Uterus (tissue), 4 donors: ENCODE measurements around the gene DGKG. TPM values are rescaled to one million over a fixed set of nuclear protein-coding genes. Genes with fewer than 3 reads are reported as not detected.

Experiments
- DNase-seq, 2 donors: peaks; one replicate each; pipeline ENCODE4 v3.0.0-alpha.2; 2019 to 2020
- H3K27ac ChIP-seq, 2 donors: fragments of 200-600 bp; sonication (generic); 1 replicate in 1 of 2; 2 replicates in 1 of 2; pipeline ENCODE4 v1.5.1; 2016 to 2018
- H3K27me3 ChIP-seq, 2 donors: fragments of 200-600 bp; sonication (generic); one replicate each; pipeline ENCODE4 v1.5.1; 2018 to 2019; ENCODE audit warnings: control low read depth in 1 of 2
- H3K36me3 ChIP-seq, 2 donors: fragments of 200-600 bp; sonication (generic); one replicate each; pipeline ENCODE4 v1.5.1; 2019; ENCODE audit warnings: control low read depth in 1 of 2
- H3K4me1 ChIP-seq, 2 donors: fragments of 200-600 bp; sonication (generic); one replicate each; pipeline ENCODE4 v1.5.1; 2018 to 2019; ENCODE audit warnings: control low read depth in 1 of 2
- H3K4me3 ChIP-seq, 2 donors: fragments of 200-600 bp; sonication (generic); 1 replicate in 1 of 2; 2 replicates in 1 of 2; pipeline ENCODE4 v1.5.1; 2018 to 2019; ENCODE audit warnings: mild to moderate bottlenecking in 1 of 2
- H3K9me3 ChIP-seq, 2 donors: fragments of 200-600 bp; sonication (generic); one replicate each; pipeline ENCODE4 v1.5.1; 2019; ENCODE audit warnings: control low read depth in 1 of 2
- POLR2A ChIP-seq, 2 donors: fragments of 450-650 bp; IDR thresholded peaks; one replicate each; pipeline ENCODE4 v1.6.1; 2016; ENCODE audit warnings: antibody characterized with exemption in 2 of 2, mild to moderate bottlenecking in 1 of 2, moderate library complexity in 1 of 2
- intact Hi-C: fragments of 100-400 bp; cut with DNase I; formaldehyde crosslinking; loops from one replicate; pipeline ENCODE4 v1.15.1; 2023; ENCODE audit warnings: low total_unique reads
- total RNA-seq, 4 donors: library from RNA; depleted of rRNA in 3 of 4; stranded (reverse); fragments of >200 nt in 3 of 4; gene quantifications; one replicate each; pipeline versions ENCODE4 v1.1.0 to v1.2.4, GENCODE V29; 2014 to 2023
- TF ChIP-seq, protein P1 (sequence below), 4 experiments: fragments of 200-600 bp in 2 of 4; fragments of 450-650 bp in 2 of 4; sonication (generic) in 2 of 4; IDR thresholded peaks; one replicate each; pipeline ENCODE4 v1.5.1; 2016 to 2019; ENCODE audit warnings: antibody characterized with exemption in 4 of 4, mild to moderate bottlenecking in 2 of 4, moderate library complexity in 1 of 4
- donor health status: DM: yes; HTN: yes; CAD: no.

DGKG gene
- total RNA-seq, 4 donors from 2014 or later: 1.9 to 10.8 (median 6.7) TPM

DNA sequence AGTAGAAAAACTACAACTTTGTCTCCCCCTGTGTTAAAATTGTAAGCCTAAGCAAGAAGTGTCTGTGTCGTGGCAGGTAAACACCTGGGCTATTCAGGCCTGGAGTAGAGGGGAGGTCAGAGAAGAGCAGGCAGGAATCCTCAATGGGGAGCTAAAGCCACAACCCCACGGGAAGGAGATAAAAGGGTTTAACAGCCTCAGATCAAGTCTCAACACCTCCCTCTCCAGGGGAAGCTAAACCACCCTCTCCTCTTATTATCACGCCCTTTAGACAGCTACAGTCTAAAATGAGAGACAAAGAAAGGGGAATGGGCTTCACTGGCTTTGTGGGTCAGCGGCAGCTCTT is 264.7 kb downstream of the DGKG start:
- H3K27me3 ChIP-seq: no peaks in the 10 kb centered on the region
- no peak overlapping the region for H3K4me3 ChIP-seq
- H3K36me3 ChIP-seq: no peaks in the 10 kb centered on the region
- no peaks in the 10 kb centered on the region for H3K4me1 ChIP-seq
- intact Hi-C loops: no loop called here
- no peak for DNase-seq
- no peaks in the 10 kb centered on the region for H3K9me3 ChIP-seq
- no peak overlapping the region for H3K27ac ChIP-seq
- no peak for TF ChIP-seq POLR2A (IDR thresholded peaks at IDR 0.05)
- TF ChIP-seq, protein P1, sequence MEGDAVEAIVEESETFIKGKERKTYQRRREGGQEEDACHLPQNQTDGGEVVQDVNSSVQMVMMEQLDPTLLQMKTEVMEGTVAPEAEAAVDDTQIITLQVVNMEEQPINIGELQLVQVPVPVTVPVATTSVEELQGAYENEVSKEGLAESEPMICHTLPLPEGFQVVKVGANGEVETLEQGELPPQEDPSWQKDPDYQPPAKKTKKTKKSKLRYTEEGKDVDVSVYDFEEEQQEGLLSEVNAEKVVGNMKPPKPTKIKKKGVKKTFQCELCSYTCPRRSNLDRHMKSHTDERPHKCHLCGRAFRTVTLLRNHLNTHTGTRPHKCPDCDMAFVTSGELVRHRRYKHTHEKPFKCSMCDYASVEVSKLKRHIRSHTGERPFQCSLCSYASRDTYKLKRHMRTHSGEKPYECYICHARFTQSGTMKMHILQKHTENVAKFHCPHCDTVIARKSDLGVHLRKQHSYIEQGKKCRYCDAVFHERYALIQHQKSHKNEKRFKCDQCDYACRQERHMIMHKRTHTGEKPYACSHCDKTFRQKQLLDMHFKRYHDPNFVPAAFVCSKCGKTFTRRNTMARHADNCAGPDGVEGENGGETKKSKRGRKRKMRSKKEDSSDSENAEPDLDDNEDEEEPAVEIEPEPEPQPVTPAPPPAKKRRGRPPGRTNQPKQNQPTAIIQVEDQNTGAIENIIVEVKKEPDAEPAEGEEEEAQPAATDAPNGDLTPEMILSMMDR (IDR thresholded peaks at IDR 0.05): no peak

Other genes starting within 250 kb of the DGKG start
- 1 to 10 TPM in 2 of 4 donors, under 1 TPM in 1, not detected in 1; 0.77 to 6.2 (median 2.4) TPM for gene CRYGS, start 182.1 kb upstream of the DGKG start, total RNA-seq
- gene TBCCD1, start 205.1 kb upstream of the DGKG start, total RNA-seq: 10 to 100 TPM in 3 of 4 donors, 1 to 10 TPM in 1; 3.8 to 31.7 (median 15.1) TPM
- 10 to 100 TPM; 26.2 to 68.8 (median 40.0) TPM for gene DNAJB11, start 208.5 kb upstream of the DGKG start, total RNA-seq